H9 (cell line): ENCODE results near the gene KIF6. TPM values are rescaled to one million over a fixed set of nuclear protein-coding genes. Genes with fewer than 3 reads are reported as not detected.

Experiments
- DNase-seq: peaks from one replicate; pipeline ENCODE4 v3.0.0-alpha.2; 2017
- H2AFZ ChIP-seq: one replicate; pipeline ENCODE4 v1.6.1; 2013; ENCODE audit warnings: mild to moderate bottlenecking, low read length, control low read depth, moderate library complexity
- H2AK5ac ChIP-seq: 2 replicates; pipeline ENCODE4 v1.6.1; 2013; ENCODE audit warnings: low read length, control low read depth, mixed read lengths; ENCODE audit not compliant: insufficient read length
- H2BK120ac ChIP-seq: one replicate; pipeline ENCODE4 v1.6.1; 2013; ENCODE audit warnings: low read depth, mild to moderate bottlenecking, low read length, control low read depth, inconsistent platforms; ENCODE audit not compliant: poor library complexity, severe bottlenecking
- H2BK12ac ChIP-seq: 2 replicates; pipeline ENCODE4 v1.6.1; 2013; ENCODE audit warnings: low read length, control low read depth, mixed read lengths, low read depth; ENCODE audit not compliant: insufficient read length
- H2BK15ac ChIP-seq: 2 replicates; pipeline ENCODE4 v1.6.1; 2013; ENCODE audit warnings: low read depth, low read length, control low read depth
- H2BK20ac ChIP-seq: one replicate; pipeline ENCODE4 v1.6.1; 2013; ENCODE audit warnings: low read depth, mild to moderate bottlenecking, low read length, control low read depth, inconsistent platforms; ENCODE audit not compliant: poor library complexity, severe bottlenecking
- H2BK5ac ChIP-seq: 2 replicates; pipeline ENCODE4 v1.6.1; 2013; ENCODE audit warnings: low read length, control low read depth, mixed read lengths; ENCODE audit not compliant: insufficient read length
- H3K14ac ChIP-seq: 2 replicates; pipeline ENCODE4 v1.6.1; 2013; ENCODE audit warnings: low read length, control low read depth; ENCODE audit not compliant: insufficient read depth
- H3K18ac ChIP-seq: 2 replicates; pipeline ENCODE4 v1.6.1; 2013; ENCODE audit warnings: low read depth, mild to moderate bottlenecking, mixed read lengths, low read length, control low read depth; ENCODE audit not compliant: insufficient read length
- H3K23ac ChIP-seq: 2 replicates; pipeline ENCODE4 v1.6.1; 2013; ENCODE audit warnings: low read length, control low read depth, mixed read lengths, low read depth; ENCODE audit not compliant: insufficient read length
- H3K23me2 ChIP-seq: 2 replicates; pipeline ENCODE4 v1.6.1; 2013; ENCODE audit warnings: low read depth, mild to moderate bottlenecking, mixed read lengths, low read length, control low read depth; ENCODE audit not compliant: insufficient read length, poor library complexity, severe bottlenecking
- H3K27ac ChIP-seq: 2 replicates; pipeline ENCODE4 v1.5.1; 2013; ENCODE audit warnings: low read length, control low read depth, mixed read lengths, low read depth; ENCODE audit not compliant: insufficient read length
- H3K27me3 ChIP-seq: 2 replicates; pipeline ENCODE4 v1.6.1; 2013; ENCODE audit warnings: low read length, control low read depth, inconsistent platforms; ENCODE audit not compliant: insufficient read depth
- H3K4ac ChIP-seq: 2 replicates; pipeline ENCODE4 v1.6.1; 2013; ENCODE audit warnings: low read depth, mild to moderate bottlenecking, control low read depth, inconsistent platforms, low read length, moderate library complexity
- H3K4me1 ChIP-seq: 2 replicates; pipeline ENCODE4 v1.6.1; 2013; ENCODE audit warnings: low read length, control low read depth, inconsistent platforms; ENCODE audit not compliant: insufficient read depth
- H3K4me2 ChIP-seq: 2 replicates; pipeline ENCODE4 v1.6.1; 2013; ENCODE audit warnings: low read length, control low read depth, mixed read lengths; ENCODE audit not compliant: insufficient read length, insufficient read depth
- H3K56ac ChIP-seq: 2 replicates; pipeline ENCODE4 v1.6.1; 2013; ENCODE audit warnings: low read depth, mild to moderate bottlenecking, mixed read lengths, low read length, control low read depth; ENCODE audit not compliant: insufficient read length
- H3K79me1 ChIP-seq: 2 replicates; pipeline ENCODE4 v1.6.1; 2013; ENCODE audit warnings: low read depth, mild to moderate bottlenecking, moderate library complexity, low read length, control low read depth, inconsistent platforms; ENCODE audit not compliant: insufficient read depth, poor library complexity, severe bottlenecking
- H3K79me2 ChIP-seq: 2 replicates; pipeline ENCODE4 v1.6.1; 2013; ENCODE audit warnings: low read length, control low read depth, inconsistent platforms; ENCODE audit not compliant: insufficient read depth
- H3K9ac ChIP-seq: 2 replicates; pipeline ENCODE4 v1.6.1; 2013; ENCODE audit warnings: low read length, control low read depth, mixed read lengths; ENCODE audit not compliant: insufficient read length; ENCODE audit errors: extremely low read depth
- H3K9me3 ChIP-seq: one replicate; pipeline ENCODE4 v1.6.1; 2013; ENCODE audit warnings: low read depth, low read length, inconsistent platforms; ENCODE audit not compliant: control insufficient read depth
- H3T11ph ChIP-seq: one replicate; pipeline ENCODE4 v1.6.1; 2013; ENCODE audit warnings: mild to moderate bottlenecking, low read length, control low read depth, inconsistent platforms
- H4K20me1 ChIP-seq: one replicate; pipeline ENCODE4 v1.6.1; 2013; ENCODE audit not compliant: control insufficient read depth, insufficient read length, insufficient read depth
- H4K5ac ChIP-seq: 2 replicates; pipeline ENCODE4 v1.6.1; 2013; ENCODE audit warnings: low read depth, mild to moderate bottlenecking, mixed read lengths, low read length, control low read depth; ENCODE audit not compliant: insufficient read length
- H4K8ac ChIP-seq: replicated peaks from 2 replicates; pipeline ENCODE4 v1.6.1; 2013; ENCODE audit warnings: low read length, control low read depth, mixed read lengths, low read depth; ENCODE audit not compliant: insufficient read length
- H4K91ac ChIP-seq: 2 replicates; pipeline ENCODE4 v1.6.1; 2013; ENCODE audit warnings: low read depth, mild to moderate bottlenecking, moderate library complexity, mixed read lengths, low read length, control low read depth; ENCODE audit not compliant: insufficient read length
- H3K27ac Mint-ChIP-seq, 3 experiments: 2 replicates in 2 of 3; 3 replicates in 1 of 3; pipeline ENCODE4 v1.8.0; 2020 to 2021; ENCODE audit warnings: mixed read lengths in 3 of 3, mild to moderate bottlenecking in 1 of 3, moderate library complexity in 1 of 3
- H3K27me3 Mint-ChIP-seq: 2 replicates; pipeline ENCODE4 v1.8.0; 2021; ENCODE audit warnings: low read depth, mild to moderate bottlenecking, moderate library complexity, mixed read lengths
- H3K36me3 Mint-ChIP-seq, 3 experiments: 2 replicates in 2 of 3; 3 replicates in 1 of 3; pipeline ENCODE4 v1.8.0; 2020 to 2021; ENCODE audit warnings: low read depth in 3 of 3, mixed read lengths in 3 of 3; ENCODE audit not compliant: insufficient read depth in 1 of 3
- H3K4me1 Mint-ChIP-seq, 2 experiments: 2 replicates each; pipeline ENCODE4 v1.8.0; 2020; ENCODE audit warnings: mixed read lengths in 2 of 2
- H3K4me3 Mint-ChIP-seq, 2 experiments: 2 replicates in 1 of 2; 3 replicates in 1 of 2; pipeline ENCODE4 v1.8.0; 2020 to 2021; ENCODE audit warnings: mild to moderate bottlenecking in 2 of 2, mixed read lengths in 2 of 2, moderate library complexity in 1 of 2
- H3K9me3 Mint-ChIP-seq, 2 experiments: 2 replicates in 1 of 2; 3 replicates in 1 of 2; pipeline ENCODE4 v1.8.0; 2020; ENCODE audit warnings: mild to moderate bottlenecking in 2 of 2, mixed read lengths in 2 of 2, moderate library complexity in 1 of 2
- CTCF ChIP-seq: fragments of 200-600 bp; sonication (generic); conservative IDR thresholded peaks from 3 replicates; pipeline ENCODE4 v1.8.0; 2021; ENCODE audit warnings: antibody characterized with exemption, mild to moderate bottlenecking
- WGBS: extraction: QIAGEN DNeasy Blood & Tissue Kit; methylation state at CpG from one replicate; pipeline ENCODE4 v1.1.7; 2013; ENCODE audit warnings: missing lambda C conversion rate, low lambda C conversion rate, mixed read lengths; ENCODE audit not compliant: insufficient read length; ENCODE audit errors: extremely low coverage; 5-methylcytosine and 5-hydroxymethylcytosine counted together
- total RNA-seq: library from RNA; stranded (reverse); gene quantifications from 2 replicates; pipeline ENCODE4 v1.2.1, GENCODE V29; 2021

KIF6 gene
- total RNA-seq, 1 experiment from 2014 or later: 0.63 TPM

GRCh38 chr6:39303425-39304153 is 421.6 kb downstream of the KIF6 start:
- no peak overlapping the region for H3K27ac Mint-ChIP-seq
- Histone ChIP-seq H3K14ac (no peak overlapping the region), H3T11ph (no peak overlapping the region), H4K8ac (no peak overlapping the region), H2BK120ac (no peak overlapping the region), H3K4me1 (0 out of 2 replicates have a peak, but pooled peaks cover 2% of the 10 kb centered on the region), H2BK20ac (no peak overlapping the region), H3K9me3 (no peaks in the 10 kb centered on the region), H3K9ac (no peak overlapping the region), H4K91ac (no peak overlapping the region), H2AK5ac (no peak overlapping the region), H3K79me2 (no peaks in the 10 kb centered on the region), H3K27ac (no peak overlapping the region), H3K4ac (no peak overlapping the region), H3K56ac (no peak overlapping the region), H2BK15ac (no peak overlapping the region), H3K79me1 (no peaks in the 10 kb centered on the region), H2AFZ (no peak overlapping the region), H4K5ac (no peak overlapping the region), H3K4me2 (no peak overlapping the region), H2BK5ac (no peak overlapping the region), H3K27me3 (no peaks in the 10 kb centered on the region), H3K18ac (no peak overlapping the region), H3K23me2 (no peaks in the 10 kb centered on the region), H2BK12ac (no peak overlapping the region), H3K23ac (no peak overlapping the region), H4K20me1 (no peaks in the 10 kb centered on the region)
- H3K4me3 Mint-ChIP-seq: no peak overlapping the region
- TF ChIP-seq CTCF: no peak
- DNase-seq: no peak
- H3K36me3 Mint-ChIP-seq: no peaks in the 10 kb centered on the region
- no CpG with 5 or more reads among the region's 30 CpGs for whole genome bisulfite sequencing
- peaks cover 7% of the 10 kb centered on the region; the same call in 1 of the 2 replicates for H3K27me3 Mint-ChIP-seq
- H3K4me1 Mint-ChIP-seq: peaks cover 14 to 15% of the 10 kb centered on the region in 2 experiments
- no peaks in the 10 kb centered on the region; a peak in 1 of 5 replicates for H3K9me3 Mint-ChIP-seq
